Right lung (tissue), 5 donors: ENCODE measurements around the gene FBXO45. TPM values are rescaled to one million over a fixed set of nuclear protein-coding genes. Genes with fewer than 3 reads are reported as not detected.
A peak's percentile ranks its signal among the peaks of the same experiment; 100 is the strongest.
"Not testable (repeated sequence)": the region's sequence is repeated elsewhere in the genome, so short reads cannot be mapped to it uniquely, and the experiment has no call there.

ENCODE experiments used
- DNase-seq, 2 donors: peaks; one replicate each; pipeline ENCODE4 v3.0.0-alpha.2; 2013
- polyA plus RNA-seq, 5 donors: library from polyadenylated mRNA; unstranded; fragments of 120-200 nt; gene quantifications; one replicate each; pipeline versions ENCODE4 v1.2.1 to v1.2.3, GENCODE V29; 2013; ENCODE audit warnings: inconsistent platforms in 1 of 5, low replicate concordance in 1 of 5; ENCODE audit not compliant: insufficient read length in 5 of 5, insufficient read depth in 1 of 5

The FBXO45 gene
- polyA plus RNA-seq, 5 donors: 13.3 to 18.5 (median 14.5) TPM

DNA sequence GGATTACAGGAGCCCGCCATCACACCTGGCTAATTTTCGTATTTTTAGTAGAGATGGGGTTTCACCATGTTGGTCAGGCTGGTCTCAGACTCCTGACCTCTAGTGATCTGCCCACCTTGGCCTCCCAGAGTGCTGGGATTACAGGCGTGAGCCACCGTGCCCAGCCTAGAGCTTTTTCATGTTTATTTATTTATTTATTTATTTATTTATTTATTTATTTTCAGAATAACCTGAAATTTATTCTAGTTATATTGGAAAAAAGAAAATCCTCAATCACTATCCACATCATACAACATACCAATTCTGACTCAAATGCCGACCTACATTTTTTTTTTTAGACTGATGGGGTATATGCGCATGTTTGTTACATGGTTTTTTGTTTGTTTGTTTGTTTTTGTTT is 46.8 kb downstream of the FBXO45 start:
- not testable (repeated sequence) for DNase-seq

- DNase-seq: no peak
These were observed 48.8 kb downstream of the FBXO45 start for GRCh38 chr3:196617256-196617655.

DNA sequence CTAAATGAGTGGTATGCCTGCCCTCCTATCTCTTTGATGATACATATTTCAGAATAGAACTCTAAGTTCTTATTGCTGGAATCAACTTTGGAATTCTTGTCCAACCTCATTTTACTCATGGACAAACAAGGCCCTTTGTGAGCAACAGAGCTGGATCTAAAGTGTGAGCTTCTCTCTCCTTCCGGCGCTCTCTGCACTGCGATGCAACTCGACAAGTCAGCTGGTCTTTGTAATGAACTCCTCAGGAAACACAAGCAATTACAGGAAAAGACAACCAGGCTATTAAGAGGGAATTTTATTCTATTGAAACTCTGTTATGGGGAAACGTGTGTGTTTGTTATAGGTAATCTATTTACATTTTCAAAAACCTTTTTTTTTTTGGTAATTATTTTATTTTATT is 50.8 kb downstream of the FBXO45 start:
- DNase-seq: no peak

DNA sequence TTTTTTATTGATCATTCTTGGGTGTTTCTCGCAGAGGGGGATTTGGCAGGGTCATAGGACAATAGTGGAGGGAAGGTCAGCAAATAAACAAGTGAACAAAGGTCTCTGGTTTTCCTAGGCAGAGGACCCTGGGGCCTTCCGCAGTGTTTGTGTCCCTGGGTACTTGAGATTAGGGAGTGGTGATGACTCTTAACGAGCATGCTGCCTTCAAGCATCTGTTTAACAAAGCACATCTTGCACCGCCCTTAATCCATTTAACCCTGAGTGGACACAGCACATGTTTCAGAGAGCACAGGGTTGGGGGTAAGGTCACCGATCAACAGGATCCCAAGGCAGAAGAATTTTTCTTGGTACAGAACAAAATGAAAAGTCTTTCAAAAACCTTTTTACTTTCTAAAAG is 51.2 kb downstream of the FBXO45 start:
- not testable (repeated sequence) for DNase-seq

- DNase-seq: no peak
These were observed 51.7 kb downstream of the FBXO45 start for GRCh38 chr3:196620161-196620604.

- DNase-seq: no peak
These were observed 52.2 kb downstream of the FBXO45 start for GRCh38 chr3:196620684-196621083.

- DNase-seq: no peak
These were observed 53.2 kb downstream of the FBXO45 start for GRCh38 chr3:196621611-196622010.

DNA sequence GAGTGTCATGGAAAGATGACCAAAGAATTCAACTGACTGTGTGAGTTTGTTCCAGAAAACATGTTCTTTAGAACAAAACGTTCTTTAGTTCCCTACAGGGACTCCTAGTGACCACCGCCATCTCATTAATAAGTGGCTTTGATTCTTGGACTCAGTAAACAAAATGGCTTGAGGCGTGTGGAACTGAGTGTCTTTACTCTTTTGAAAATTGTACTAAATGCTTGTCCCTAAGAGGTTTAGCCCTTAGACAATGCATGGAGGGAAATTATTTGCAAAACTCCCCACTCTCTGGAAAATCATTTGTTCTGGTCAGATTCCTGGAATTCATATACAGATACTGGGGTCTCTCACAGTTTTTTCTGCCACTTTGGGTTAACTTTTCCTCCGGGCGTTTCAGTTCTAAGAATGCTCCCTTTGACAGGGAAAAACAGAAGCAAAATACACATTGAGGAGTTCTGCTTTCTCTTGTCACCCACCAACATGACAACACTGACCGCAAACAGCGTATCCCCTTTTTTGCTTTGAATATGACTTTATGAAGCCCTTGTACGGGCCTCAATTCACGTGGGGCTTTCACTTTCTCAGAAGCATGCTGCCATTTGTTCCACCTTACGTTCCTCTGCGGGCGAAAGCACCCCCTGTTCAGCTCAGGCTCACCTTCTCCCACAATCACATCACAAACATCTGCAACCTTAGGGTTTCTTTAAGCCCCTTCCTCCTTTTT is 55.8 kb downstream of the FBXO45 start:
- DNase-seq: no peak

DNA sequence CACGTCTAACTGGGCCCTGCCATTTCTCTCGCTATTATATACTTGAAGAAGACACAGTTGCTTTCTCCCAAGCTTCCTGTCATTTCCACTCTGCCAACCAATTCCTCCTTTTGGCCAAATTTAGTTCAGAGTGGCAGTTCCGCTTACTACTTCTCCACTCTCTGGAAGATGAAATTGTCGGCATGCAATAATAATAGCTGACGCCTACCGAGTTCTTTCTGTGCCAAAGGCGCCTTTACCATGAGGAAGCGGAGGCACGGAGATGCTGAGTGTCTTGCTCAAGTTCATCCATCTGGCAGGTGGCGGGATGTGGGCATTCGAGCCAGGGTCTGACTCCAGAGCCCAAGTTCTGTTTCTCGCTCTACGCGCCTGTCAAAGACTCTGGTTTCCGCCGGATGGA is 56.4 kb downstream of the FBXO45 start:
- DNase-seq: no peak

DNA sequence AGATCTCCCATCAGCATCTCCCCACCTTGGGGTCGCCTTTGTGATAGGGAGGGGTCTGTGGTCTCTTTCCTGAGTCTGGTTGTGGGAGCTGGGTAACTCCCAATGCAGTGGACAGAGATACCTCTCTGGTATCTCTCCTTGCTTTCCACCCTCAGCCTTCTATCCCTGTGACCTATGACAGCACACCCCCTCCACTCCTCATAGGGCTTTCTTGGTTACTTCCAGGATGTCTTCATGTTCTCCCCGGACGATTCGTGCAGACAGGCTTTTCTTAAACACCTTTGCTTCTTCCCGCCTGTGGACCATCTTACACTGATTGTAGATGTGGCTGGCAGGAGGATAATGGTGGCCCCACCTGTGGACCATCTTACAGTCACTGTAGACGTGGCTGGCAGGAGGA is 56.9 kb downstream of the FBXO45 start:
- DNase-seq: no peak

GRCh38 chr3:196627918-196628231 is 59.4 kb downstream of the FBXO45 start:
- no peak for DNase-seq

GRCh38 chr3:196629228-196629627 is 60.8 kb downstream of the FBXO45 start:
- DNase-seq: no peak

DNA sequence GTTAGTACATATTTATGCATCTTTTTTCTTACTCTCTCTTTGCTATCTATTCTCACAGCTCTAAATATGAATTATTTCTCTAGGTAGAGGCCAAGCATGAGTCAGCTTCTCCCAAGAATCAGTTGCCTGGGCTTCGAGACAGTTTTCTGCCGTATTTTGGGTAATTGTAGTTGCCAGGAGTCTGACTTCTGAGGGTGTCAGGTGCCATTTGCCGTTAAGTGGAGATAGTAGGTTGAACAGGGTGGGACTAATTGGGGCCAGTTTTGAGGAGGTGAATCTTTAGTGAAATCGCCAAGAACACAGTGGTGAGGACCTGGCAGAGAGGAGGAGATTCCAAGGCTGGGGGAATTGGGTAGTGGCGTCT is 63.2 kb downstream of the FBXO45 start:
- DNase-seq: no peak

GRCh38 chr3:196632046-196632751 is 63.7 kb downstream of the FBXO45 start:
- peak; percentile 78 to 83 for DNase-seq

DNA sequence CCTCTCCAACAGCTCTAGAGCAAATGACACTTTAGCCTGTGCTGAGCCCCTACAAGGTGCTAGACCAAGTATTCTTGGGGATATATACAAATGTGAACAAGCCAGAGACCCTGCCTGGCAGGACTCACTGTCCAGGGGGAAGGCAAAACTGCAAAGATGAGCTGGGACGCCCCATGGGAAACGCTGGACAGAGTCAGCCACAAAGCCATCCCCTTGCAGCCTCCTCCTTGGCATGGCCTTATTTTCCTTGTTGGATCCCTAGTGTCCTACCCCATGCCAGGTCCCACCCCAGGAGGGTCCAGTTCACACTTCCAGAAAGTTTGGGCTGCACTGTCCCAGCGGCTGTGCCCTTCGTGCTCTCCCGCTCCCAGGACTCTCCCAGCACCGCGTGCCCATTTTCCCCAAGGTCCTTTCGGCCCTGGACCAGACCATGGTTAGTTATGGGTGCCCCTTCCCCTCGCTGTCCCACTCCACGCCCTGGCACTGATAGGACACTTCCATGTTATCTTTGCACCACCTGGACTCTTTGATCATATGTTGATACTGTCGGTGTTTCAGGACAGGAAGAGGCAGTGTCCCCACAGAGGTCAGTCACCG is 65.2 kb downstream of the FBXO45 start:
- DNase-seq: no peak

DNA sequence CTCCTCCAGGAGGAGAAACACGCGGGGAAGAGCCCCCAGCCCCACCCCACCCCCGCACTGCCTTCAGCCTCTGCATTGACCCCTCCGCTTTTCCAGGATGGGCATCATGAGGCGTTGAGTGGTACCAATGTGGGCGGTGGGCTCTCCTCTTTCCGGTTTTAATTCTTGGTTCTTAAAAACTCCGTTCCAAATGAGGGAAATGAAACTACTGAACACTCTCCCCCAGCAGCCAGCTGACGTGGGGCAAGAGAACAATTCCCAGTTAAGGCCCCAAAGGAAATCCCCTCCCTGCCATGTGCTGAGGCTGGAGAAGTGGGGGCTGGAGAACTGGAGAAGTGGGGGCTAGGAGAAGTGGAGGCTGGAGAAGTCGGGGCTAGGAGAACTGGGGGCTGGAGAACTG is 65.8 kb downstream of the FBXO45 start:
- no peak for DNase-seq

- no peak for DNase-seq
These were observed 66.4 kb downstream of the FBXO45 start for GRCh38 chr3:196634829-196635228.

- DNase-seq: no peak
These were observed 68.2 kb downstream of the FBXO45 start for GRCh38 chr3:196636369-196637349.

DNA sequence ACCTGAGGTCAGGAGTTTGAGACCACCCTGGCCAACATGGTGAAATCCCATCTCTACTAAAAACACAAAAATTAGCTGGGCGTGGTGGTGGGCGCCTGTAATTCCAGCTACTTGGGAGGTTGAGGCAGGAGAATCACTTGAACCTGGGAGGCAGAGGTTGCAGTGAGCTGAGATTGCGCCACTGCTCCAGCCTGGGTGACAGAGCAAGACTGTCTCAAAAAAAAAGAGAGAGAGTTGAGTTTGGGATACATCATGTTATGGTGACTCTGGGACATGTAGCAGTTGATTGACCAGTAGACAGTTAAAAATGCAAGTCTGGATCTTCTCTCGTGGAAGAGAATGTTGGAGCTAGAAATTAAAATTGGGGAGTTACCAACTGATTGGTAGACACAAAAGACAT is 69.5 kb downstream of the FBXO45 start:
- not testable (repeated sequence) for DNase-seq
